Hematopoietic multipotent progenitor cell treated with erythropoietin and hydrocortisone succinate and interleukin-3 and kit ligand, for 17 days (in vitro differentiated cells): ENCODE data around the gene RLF.

Source experiments
- DNase-seq: peaks from one replicate; pipeline ENCODE4 v3.0.0-alpha.2; 2015; ENCODE audit warnings: low spot score

RLF gene, protein sequence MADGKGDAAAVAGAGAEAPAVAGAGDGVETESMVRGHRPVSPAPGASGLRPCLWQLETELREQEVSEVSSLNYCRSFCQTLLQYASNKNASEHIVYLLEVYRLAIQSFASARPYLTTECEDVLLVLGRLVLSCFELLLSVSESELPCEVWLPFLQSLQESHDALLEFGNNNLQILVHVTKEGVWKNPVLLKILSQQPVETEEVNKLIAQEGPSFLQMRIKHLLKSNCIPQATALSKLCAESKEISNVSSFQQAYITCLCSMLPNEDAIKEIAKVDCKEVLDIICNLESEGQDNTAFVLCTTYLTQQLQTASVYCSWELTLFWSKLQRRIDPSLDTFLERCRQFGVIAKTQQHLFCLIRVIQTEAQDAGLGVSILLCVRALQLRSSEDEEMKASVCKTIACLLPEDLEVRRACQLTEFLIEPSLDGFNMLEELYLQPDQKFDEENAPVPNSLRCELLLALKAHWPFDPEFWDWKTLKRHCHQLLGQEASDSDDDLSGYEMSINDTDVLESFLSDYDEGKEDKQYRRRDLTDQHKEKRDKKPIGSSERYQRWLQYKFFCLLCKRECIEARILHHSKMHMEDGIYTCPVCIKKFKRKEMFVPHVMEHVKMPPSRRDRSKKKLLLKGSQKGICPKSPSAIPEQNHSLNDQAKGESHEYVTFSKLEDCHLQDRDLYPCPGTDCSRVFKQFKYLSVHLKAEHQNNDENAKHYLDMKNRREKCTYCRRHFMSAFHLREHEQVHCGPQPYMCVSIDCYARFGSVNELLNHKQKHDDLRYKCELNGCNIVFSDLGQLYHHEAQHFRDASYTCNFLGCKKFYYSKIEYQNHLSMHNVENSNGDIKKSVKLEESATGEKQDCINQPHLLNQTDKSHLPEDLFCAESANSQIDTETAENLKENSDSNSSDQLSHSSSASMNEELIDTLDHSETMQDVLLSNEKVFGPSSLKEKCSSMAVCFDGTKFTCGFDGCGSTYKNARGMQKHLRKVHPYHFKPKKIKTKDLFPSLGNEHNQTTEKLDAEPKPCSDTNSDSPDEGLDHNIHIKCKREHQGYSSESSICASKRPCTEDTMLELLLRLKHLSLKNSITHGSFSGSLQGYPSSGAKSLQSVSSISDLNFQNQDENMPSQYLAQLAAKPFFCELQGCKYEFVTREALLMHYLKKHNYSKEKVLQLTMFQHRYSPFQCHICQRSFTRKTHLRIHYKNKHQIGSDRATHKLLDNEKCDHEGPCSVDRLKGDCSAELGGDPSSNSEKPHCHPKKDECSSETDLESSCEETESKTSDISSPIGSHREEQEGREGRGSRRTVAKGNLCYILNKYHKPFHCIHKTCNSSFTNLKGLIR (N-terminal part only)

DNA sequence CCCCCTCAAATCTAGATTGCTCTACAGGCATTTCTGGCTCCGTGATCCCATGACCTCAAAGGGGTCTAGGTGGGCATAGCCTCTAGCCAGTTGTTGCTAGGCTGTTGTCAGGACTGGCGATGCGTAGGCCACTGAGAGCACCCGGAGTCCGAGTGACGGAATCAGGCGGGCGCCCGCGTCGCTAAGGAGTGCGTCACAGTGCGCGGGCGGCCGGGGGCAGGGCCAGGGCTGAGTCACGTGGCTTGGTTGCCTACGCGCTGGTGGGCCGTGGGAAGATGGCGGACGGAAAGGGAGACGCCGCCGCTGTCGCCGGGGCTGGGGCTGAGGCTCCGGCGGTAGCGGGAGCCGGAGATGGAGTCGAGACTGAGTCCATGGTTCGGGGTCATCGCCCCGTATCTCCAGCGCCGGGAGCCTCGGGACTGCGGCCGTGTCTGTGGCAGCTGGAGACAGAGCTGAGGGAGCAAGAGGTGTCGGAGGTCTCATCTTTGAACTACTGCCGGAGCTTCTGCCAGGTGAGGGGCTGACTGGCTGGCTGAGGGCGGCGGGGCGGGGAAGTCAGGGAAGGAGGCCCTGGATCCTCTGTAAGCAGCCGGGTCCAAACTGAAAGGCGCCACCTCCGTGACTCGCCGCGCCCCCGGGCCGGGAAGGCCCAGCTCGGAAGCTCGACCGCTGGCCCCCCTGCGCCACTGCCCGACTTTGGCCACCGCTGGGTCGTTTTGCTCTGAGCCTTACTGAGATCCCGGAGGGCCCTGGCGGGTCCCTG lies at the start of gene RLF:
Gene RLF, plus strand, starts transcription at position 263 of the 763 bp plus-strand sequence. Its CDS starts 13 bp downstream, at position 276.
- DNase-seq, result peak; percentile 94

DNA sequence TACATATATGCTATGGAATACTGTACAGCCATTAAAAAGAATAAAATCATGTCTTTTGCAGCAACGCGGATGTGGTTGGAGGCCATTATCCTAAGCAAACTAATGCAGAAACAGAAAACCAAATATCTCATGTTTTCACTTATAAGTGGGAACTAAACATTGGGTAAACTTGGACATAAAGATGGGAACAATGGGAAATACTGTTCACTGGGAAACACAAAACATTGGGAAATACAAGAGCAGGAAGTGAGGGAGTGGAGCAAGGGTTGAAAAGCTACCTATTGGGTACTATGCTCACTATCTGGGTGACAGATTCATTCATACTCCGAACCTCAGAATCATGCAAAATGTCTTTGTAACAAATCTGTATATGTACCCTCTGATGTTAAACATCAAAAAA lies 46.8 kb upstream of the RLF start:
- no peak for DNase-seq

DNA sequence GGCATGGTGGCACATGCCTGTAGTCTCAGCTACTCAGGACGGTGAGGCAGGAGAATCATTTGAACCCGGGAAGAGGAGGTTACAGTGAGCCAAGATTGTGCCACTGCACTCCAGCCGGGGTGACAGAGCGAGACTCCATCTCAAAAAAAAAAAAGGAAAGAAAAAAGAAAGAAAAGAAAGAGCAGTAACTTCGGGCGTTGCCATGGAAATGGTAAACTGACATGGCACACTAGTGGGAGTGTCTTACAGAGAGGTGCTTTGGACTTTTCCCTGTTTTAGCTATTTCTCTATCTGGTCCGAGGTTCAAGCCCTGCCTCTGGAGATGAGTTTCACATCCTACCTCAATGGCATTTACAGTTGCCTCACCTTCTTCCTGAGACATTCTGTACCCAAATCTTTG lies 41.1 kb upstream of the RLF start:
- no peak for DNase-seq

DNA sequence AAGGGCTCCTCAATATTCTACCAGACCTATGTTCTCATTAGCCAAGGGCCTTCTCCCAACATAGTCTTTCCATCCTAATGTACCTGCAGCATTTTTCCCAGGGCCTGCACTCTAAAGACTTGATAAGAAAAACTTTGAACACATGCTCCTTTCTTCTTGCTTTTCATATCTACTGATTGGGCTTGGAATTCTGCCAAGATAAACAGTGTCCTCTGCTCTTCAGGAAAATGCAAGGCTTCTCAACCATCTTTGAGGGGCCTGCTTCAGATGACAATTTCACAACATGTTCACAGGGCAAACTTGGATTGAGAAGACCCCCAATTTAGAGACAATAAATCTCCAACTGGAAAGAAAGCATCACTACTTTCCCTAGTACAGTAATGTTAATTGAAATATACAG lies 38.3 kb upstream of the RLF start:
- no peak for DNase-seq

DNA sequence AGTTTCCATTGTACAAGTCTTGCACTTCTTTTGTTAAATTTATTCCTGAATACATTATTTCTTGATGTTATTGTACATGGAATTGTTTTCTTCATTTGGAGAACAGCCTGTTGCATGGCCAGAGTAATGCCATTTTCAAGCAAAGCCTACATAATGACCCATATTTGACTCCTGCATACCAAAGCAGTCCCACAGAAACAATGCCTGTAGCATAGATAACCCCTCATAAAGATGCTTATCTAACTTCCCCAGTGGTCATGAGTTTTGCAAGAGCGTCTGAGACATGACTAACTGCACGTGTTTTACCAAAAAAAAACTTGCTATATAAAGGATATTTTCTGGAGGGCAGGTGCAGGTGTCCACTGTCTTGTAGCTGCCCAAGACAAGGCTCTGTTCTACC lies 30.3 kb upstream of the RLF start:
- no peak for DNase-seq

DNA sequence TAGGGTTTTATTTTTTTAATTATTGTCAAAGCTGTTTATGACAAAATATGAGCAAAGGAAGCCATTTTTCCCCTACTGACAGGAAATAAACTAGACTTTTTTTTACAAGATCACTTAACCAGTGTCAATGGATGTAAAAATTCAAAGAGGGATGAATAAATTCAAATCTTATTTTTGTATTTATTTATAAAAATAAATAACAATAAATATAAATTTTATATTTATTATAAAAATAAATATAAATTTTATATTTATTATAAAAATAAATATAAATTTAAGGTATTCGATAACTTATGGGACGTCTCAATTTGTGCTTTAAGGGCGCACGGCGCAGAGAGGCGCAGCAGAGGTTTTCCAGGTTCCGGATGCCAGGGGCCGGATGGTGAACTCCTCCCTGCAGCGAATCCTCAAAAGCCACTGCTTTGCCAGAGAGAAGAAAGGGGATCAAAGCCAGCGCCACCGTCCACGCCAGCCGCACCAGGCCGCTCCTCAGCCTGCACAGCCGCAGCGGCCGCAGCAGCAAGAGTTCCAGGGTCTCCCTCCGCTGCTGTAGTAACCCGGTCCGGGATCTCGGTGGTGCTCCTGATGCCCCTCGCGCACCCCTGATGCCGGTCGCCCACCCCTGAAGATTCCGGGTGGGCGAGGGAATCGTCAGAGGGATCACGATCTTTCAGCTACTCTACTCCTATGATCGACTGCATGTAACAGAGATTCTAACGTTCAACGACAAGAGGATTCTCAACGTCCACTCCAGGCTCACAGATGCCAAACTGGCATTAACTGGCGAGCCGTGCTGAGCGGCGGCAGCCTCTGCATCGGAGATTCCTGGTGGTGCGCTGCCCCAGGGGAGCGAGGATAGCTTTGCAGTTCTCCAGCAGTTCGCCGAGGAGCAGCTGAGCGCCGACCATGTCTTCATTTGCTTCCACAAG lies 28.5 kb upstream of the RLF start:
- DNase-seq, result no peak

DNA sequence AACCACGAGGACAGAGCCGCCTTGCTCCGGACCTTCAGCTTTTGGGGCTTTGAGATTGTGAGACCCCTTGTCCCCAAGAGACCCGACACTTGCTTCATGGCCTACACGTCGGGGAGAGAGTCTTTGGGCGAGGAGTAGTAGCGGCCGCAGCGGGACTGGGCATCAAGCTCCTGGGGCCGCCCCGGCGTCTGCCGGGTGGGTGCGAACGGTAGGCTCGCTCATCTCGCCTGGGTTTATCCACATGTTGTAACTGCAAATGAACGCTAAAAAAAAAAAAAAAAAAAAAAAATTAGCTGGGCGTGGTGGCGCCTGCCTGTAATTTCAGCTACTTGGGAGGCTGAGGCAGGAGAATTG lies 27.9 kb upstream of the RLF start:
- DNase-seq, result no peak

DNA sequence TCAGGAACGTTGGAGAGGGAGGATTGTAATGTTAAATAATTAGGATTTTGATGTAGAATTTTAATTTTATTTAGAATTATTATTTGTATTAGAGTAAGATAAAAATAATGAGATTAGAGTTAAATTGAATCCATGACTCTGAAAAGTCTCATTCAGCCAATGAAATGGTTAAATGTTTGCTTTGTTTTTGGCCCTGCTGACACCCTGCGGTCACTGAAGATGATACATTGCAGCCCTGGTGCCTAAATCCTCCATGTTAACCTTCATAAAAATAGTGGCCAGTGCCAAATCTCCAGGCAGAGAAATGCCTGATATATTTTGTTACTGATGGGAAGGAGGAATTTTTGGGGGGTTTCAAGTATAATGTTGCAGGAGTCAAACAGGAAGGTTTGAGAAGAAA lies 27.3 kb upstream of the RLF start:
- DNase-seq, result no peak

DNA sequence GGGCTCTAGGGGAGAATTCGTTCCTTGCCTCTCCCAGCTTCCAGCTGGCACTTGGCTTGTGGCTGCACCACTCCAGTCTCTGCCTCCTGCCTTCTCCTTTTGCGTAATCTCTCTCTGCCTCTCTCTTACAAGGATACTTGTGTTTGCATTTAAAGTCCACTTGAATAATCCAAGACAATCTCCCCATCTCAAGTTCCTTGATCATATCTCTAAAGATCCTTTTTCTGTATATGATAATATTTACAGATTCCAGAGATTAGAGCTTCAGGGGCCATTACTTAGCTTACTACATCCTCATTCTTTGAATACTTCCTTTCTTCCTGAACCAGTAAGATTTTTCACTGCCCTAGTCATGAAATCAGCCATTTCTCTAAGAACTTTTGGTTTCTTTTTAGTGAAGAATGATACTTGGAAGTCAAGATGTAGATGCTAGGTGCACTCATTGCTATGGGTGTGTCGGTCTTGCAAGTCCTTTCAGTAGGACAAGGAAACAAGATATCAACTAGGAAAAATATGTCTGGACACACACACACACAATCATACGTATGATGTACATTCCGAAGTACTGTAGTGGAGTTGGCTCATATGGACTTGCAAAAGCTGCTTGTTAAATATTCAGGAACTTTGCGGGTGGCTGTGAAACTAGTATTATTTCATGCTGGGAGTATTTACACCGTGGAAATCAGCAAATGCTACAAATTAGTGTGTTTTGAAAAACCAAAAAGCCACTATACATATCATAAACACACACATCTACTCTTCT lies 20.8 kb upstream of the RLF start:
- DNase-seq, result no peak

DNA sequence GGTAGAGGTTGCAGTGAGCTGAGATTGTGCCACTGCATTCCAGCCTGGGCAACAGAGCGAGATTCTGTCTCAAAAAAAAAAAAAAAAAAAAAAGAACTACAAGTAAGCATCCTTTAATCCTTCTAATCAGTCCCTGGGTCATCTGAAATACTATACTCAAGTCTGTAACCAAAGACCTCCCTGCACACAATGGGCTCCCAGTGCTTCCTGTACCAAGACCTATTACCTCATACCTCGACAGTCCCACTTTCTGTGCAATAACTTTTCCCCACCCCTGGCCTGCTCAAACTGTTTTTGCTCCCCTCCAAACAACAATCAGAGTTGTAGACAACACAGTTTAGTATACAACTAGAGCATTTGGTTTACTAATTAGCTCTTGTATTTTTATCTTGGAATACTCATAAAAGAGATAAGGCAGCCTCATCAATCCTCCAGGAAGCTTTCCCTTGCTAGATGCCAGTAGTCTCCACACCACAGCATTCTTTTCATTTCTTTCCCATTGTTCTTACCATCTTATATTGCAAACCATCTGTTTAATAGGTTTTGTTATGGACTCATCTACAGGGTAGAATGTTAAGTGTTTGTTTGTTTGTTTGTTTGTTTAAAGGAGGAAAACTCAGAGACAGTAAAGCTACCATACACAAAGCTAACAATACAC lies 19.2 kb upstream of the RLF start:
- no peak for DNase-seq

DNA sequence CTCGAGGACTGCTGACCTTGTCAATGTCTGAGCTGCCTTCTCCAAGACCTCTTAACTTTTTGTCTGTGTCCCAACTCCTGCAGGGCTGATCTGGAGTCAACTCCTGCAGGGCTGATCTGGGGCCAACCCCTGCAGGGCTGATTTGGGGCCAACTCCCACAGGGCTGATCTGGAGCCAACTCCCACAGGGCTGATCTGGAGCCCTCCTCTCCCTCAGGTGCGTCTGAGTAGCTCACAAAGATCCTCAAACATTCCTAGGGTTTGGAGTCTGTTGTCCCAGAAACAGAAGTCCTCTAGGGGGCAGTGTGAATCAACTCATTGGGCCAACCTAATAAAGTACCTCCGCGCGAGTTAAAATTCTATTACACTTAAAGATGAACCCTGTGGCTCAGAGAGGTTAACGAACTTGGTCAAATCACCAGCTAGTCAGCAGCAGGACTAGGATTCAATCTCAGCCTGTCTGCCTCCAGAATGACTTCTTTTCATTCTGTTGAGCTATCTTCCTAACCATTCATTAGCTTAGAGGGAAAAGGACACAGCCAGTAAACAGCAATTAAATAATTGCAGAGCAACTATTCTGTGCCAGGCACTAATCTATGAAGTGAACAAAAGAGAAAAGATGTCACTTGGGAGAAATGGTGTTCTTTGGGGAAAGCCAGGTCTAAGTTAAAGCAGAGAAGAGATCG lies 17.2 kb upstream of the RLF start:
- peak; percentile 82 for DNase-seq

DNA sequence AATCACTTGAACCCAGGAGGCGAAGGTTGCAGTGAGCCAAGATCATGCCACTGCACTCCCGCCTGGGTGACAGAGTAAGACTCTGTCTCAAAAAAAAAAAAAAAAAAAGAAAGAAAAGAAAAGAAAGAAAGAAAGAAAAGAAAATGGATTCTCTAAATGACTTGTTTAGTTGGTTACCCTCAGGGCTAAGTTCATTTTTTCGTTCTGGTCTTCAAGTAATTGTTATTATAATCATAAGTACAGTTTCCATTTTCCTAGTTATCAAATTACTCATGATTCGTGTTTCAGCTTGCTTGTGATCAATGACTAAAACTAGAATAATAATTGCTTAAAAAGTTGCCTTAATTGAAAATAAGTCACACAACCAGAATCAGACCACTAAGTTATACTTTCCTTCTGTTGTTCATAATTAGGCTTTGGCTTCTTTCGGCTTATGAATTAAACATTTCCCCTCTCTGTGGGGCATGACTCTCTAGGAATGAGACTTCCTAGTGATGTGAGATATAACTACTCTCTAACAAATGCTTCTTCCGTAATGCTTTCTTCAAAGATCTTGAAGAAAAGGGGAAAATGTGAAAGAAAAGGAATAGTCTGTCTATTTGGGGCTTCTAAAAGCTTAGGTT lies 9.6 kb upstream of the RLF start:
- no peak for DNase-seq

DNA sequence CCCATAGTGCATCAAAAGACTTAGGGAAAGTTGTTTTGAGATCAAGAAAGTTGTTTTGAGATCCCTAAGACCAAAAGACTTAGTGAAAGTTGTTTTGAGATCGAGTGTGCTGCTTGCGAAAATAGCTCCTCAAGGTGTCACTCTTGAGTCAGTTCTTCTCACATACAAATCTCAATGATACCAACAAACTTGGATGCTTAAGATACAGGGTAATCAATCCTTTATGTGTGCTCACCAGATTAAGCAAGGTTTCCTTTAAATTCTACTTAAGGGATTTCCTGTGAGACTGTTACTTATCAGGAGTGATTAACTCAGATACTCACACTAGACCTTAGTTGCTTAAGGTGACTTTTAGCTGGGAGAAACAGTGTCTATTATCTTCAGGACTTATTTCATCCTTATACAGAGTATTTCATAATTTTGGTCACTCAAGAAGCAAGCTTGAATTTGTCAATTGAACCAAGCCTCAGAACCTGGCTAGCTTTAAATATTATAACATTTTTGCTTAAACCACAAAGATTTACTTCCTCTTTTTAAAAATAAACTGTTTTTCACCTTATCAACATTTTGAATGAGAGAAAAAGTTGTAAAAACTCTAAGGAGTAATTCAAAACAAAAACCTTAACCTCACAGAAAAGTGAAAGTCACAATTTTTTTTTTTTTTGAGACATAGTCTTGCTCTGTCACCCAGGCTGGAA lies 8.0 kb upstream of the RLF start:
- DNase-seq, result peak; percentile 82

DNA sequence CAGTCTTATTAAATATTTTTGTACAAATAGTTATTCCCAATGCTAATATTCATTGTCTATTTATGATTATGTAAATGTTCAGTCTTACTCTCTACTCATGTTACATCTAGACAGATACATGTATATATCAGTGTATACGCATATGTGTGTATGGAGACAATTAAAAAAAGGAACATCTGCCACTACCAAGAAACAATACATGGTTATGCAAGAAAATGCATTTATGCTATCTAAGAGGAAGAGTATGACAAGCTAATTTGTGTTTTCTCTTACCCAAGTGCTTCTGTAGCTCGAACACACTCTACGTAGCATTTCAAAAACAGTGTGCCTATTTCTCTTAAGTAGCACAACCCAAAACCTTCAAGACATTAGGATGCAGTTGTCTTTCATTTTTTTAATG lies 6.1 kb upstream of the RLF start:
- no peak for DNase-seq

DNA sequence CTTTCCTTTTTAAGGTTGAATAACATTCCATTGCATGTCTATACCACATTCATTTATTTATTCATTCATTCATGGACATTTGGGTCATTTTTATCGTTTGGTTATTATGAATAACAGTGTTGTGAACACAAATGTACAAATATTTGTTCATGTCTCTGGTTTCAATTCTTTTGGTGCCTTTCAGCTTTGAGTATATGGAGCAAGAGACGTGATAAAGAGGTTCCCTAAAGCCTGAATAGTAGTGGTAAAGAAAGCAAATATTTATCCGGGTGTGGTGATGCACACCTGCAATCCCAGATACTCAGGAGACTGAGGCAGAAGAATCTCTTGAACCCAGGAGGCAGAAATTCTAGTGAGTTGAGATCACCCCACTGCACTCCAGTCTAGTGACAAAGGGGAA lies 5.3 kb upstream of the RLF start:
- DNase-seq, result no peak

DNA sequence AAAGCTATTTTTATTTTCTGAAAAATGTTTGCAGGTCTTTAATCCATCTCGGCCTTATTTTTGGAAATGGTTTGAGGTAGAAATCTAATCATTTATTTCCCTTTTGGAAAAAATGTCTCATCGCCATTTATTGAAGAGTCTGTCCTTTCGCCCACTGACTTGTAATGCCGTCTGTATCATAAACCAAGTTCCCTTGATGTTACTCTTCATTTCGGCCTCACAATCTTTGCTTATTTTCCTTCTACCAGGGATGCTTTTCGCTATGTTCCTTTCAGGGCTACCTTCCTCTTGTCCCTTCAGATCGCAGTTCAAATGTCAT lies 422 bp upstream of the RLF start:
- DNase-seq, result no peak

DNA sequence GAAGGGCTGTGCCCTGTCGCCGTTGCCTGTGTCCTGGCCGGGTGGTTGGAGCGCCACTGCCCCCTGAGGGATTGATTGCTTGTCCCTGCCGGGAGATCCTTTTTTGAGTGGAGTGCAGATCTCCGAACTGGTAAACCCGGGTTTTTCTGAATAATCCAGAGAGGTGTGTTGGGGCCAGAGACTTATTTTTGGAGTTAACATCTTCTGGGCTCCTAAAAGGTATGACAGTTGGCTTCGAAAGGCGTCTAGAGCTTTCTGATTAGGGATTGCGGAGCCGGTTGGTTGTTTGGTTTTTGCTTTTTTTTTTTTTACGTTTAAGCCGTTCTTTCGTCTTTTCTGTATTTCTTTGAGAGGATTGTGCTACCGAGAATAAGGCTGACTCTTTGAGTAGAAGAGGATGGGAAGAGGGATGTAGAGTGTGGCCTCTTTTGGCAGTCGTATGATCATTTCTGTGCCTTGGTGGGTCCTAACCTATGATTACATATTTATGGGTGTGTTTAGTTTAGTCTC lies 756 bp downstream of the RLF start:
- DNase-seq, result peak; percentile 69
